Gastrocnemius medialis (tissue), 4 donors: ENCODE data around the gene RPS6KA4. TPM values are rescaled to one million over a fixed set of nuclear protein-coding genes. Genes with fewer than 3 reads are reported as not detected.

Source experiments
- ATAC-seq, 2 donors: fragments of 150-250 bp; one replicate each; pipeline ENCODE4 v1.9.1; 2016
- DNase-seq, 2 donors: peaks; one replicate each; pipeline ENCODE4 v3.0.0-alpha.2; 2019
- H3K27ac ChIP-seq, 4 donors: fragments of 200-600 bp; sonication (generic); 1 replicate in 1 of 4; 2 replicates in 3 of 4; pipeline ENCODE4 v1.5.1; 2016 to 2018; ENCODE audit warnings: mild to moderate bottlenecking in 2 of 4, moderate library complexity in 1 of 4
- H3K27me3 ChIP-seq, 3 donors: fragments of 200-600 bp; sonication (generic) in 2 of 3; 1 replicate in 1 of 3; 2 replicates in 2 of 3; pipeline versions ENCODE4 v1.5.1 to v1.6.0; 2016 to 2019; ENCODE audit warnings: mild to moderate bottlenecking in 1 of 3, moderate library complexity in 1 of 3
- H3K36me3 ChIP-seq, 2 donors: fragments of 200-600 bp; sonication (generic) in 1 of 2; one replicate each; pipeline ENCODE4 v1.5.1; 2017 to 2018
- H3K4me1 ChIP-seq, 2 donors: fragments of 200-600 bp; sonication (generic) in 1 of 2; one replicate each; pipeline ENCODE4 v1.5.1; 2016 to 2017; ENCODE audit warnings: mild to moderate bottlenecking in 2 of 2
- H3K4me3 ChIP-seq, 4 donors: fragments of 200-600 bp; sonication (generic) in 3 of 4; 1 replicate in 1 of 4; 2 replicates in 3 of 4; pipeline ENCODE4 v1.5.1; 2016 to 2019; ENCODE audit warnings: mild to moderate bottlenecking in 2 of 4
- H3K9me3 ChIP-seq, 3 donors: fragments of 200-600 bp; sonication (generic) in 2 of 3; 1 replicate in 1 of 3; 2 replicates in 2 of 3; pipeline ENCODE4 v1.5.1; 2016 to 2019
- CTCF ChIP-seq, 5 experiments: fragments of 450-650 bp in 3 of 5; fragments of 200-600 bp in 2 of 5; sonication (generic) in 2 of 5; IDR thresholded peaks in 4 of 5; conservative IDR thresholded peaks in 1 of 5; 1 replicate in 4 of 5; 2 replicates in 1 of 5; pipeline ENCODE4 v1.5.1; 2016 to 2019; ENCODE audit warnings: antibody characterized with exemption in 5 of 5, mild to moderate bottlenecking in 3 of 5, moderate library complexity in 3 of 5
- POLR2A ChIP-seq, 2 donors: fragments of 450-650 bp; IDR thresholded peaks; one replicate each; pipeline ENCODE4 v1.6.1; 2017; ENCODE audit warnings: antibody characterized with exemption in 2 of 2, mild to moderate bottlenecking in 2 of 2, moderate library complexity in 2 of 2
- in situ Hi-C, 4 donors: fragments of 200-750 bp; cut with MboI; loops; one replicate each; pipeline versions ENCODE4 v1.15.0 to v1.8.0; 2017; ENCODE audit warnings: low sequenced_read_pairs in 4 of 4
- intact Hi-C: fragments of 100-400 bp; cut with DNase I; formaldehyde crosslinking; loops from one replicate; pipeline ENCODE4 v1.15.1; 2023; ENCODE audit warnings: low total_unique reads
- total RNA-seq, 4 donors: library from RNA; depleted of rRNA; stranded (reverse); fragments of >200 nt; gene quantifications; one replicate each; pipeline versions ENCODE4 v1.1.0 to v1.2.3, GENCODE V29; 2016

The RPS6KA4 gene
- total RNA-seq, 4 donors from 2014 or later = 16.6 to 27.0 (median 17.2) TPM

- Histone ChIP-seq H3K27ac (no peak overlapping the region), H3K4me1 (peaks cover 0 to 8% of the 10 kb centered on the region in 2 donors), H3K27me3 (no peaks in the 10 kb centered on the region), H3K36me3 (no peaks in the 10 kb centered on the region), H3K4me3 (no peak overlapping the region), H3K9me3 (no peaks in the 10 kb centered on the region)
- DNase-seq = no peak
- no peak for ATAC-seq
- intact Hi-C loops (no loop called here), in situ Hi-C loops (no loop called here)
- TF ChIP-seq CTCF (IDR thresholded peaks at IDR 0.05 in 4 of 5, conservative IDR thresholded peaks at IDR 0.05 in 1 of 5) (no peak), POLR2A (IDR thresholded peaks at IDR 0.05) (no peak)
These were observed 31.6 kb downstream of the RPS6KA4 start for GRCh38 chr11:64390558-64390957.

- in situ Hi-C loops (no loop called here), intact Hi-C loops (no loop called here)
- Histone ChIP-seq H3K36me3 (no peaks in the 10 kb centered on the region), H3K27ac (no peak overlapping the region), H3K27me3 (no peaks in the 10 kb centered on the region), H3K9me3 (no peaks in the 10 kb centered on the region), H3K4me1 (peaks cover 0 to 14% of the 10 kb centered on the region in 2 donors), H3K4me3 (no peak overlapping the region)
- DNase-seq = no peak
- ATAC-seq = no peak
- TF ChIP-seq CTCF (IDR thresholded peaks at IDR 0.05 in 4 of 5, conservative IDR thresholded peaks at IDR 0.05 in 1 of 5) (no peak), POLR2A (IDR thresholded peaks at IDR 0.05) (no peak)
These were observed 32.9 kb downstream of the RPS6KA4 start for GRCh38 chr11:64391839-64392238.

GRCh38 chr11:64395545-64396078 is 36.6 kb downstream of the RPS6KA4 start:
- no peak for ATAC-seq
- in situ Hi-C loops = no loop called here
- H3K9me3 ChIP-seq = no peaks in the 10 kb centered on the region
- DNase-seq = no peak
- no peaks in the 10 kb centered on the region for H3K36me3 ChIP-seq
- no peak overlapping the region for H3K4me3 ChIP-seq
- no peaks in the 10 kb centered on the region for H3K27me3 ChIP-seq
- H3K4me1 ChIP-seq = peaks cover 0 to 14% of the 10 kb centered on the region in 2 donors
- TF ChIP-seq CTCF (IDR thresholded peaks at IDR 0.05 in 4 of 5, conservative IDR thresholded peaks at IDR 0.05 in 1 of 5) (no peak), POLR2A (IDR thresholded peaks at IDR 0.05) (no peak)
- intact Hi-C loops = no loop called here
- no peak overlapping the region for H3K27ac ChIP-seq

- intact Hi-C loops = no loop called here
- in situ Hi-C loops = no loop called here
- no peaks in the 10 kb centered on the region for H3K36me3 ChIP-seq
- ATAC-seq (no peak), DNase-seq (no peak)
- H3K4me1 ChIP-seq = peaks cover 0 to 14% of the 10 kb centered on the region in 2 donors
- peak overlapping the region in 1 of 4 donors; percentile 15 for H3K4me3 ChIP-seq
- no peaks in the 10 kb centered on the region for H3K27me3 ChIP-seq
- TF ChIP-seq POLR2A (IDR thresholded peaks at IDR 0.05) (no peak), CTCF (IDR thresholded peaks at IDR 0.05 in 4 of 5, conservative IDR thresholded peaks at IDR 0.05 in 1 of 5) (no peak)
- H3K27ac ChIP-seq = no peak overlapping the region
- no peaks in the 10 kb centered on the region for H3K9me3 ChIP-seq
These were observed 37.2 kb downstream of the RPS6KA4 start for GRCh38 chr11:64396079-64396591.

GRCh38 chr11:64400102-64400501 is 41.1 kb downstream of the RPS6KA4 start:
- Histone ChIP-seq H3K27ac (no peak overlapping the region), H3K9me3 (no peaks in the 10 kb centered on the region), H3K27me3 (no peaks in the 10 kb centered on the region), H3K36me3 (no peaks in the 10 kb centered on the region), H3K4me1 (peaks cover 0 to 7% of the 10 kb centered on the region in 2 donors), H3K4me3 (no peak overlapping the region)
- no peak for ATAC-seq
- intact Hi-C loops = no loop called here
- no peak for TF ChIP-seq CTCF (IDR thresholded peaks at IDR 0.05 in 4 of 5, conservative IDR thresholded peaks at IDR 0.05 in 1 of 5)
- TF ChIP-seq POLR2A (IDR thresholded peaks at IDR 0.05) = no peak
- no peak for DNase-seq
- in situ Hi-C loops = no loop called here
